Measurements from ENCODE around the gene RAPGEF1. TPM values are rescaled to one million over a fixed set of nuclear protein-coding genes. Genes with fewer than 3 reads are reported as not detected.
"Not testable (repeated sequence)": the region's sequence is repeated elsewhere in the genome, so short reads cannot be mapped to it uniquely, and the experiment has no call there.

Gene RAPGEF1
- total RNA-seq, 1 donor from 2014 or later = 19.8 TPM

- H3K36me3 ChIP-seq (ENCODE audit: control insufficient read depth in 3 of 3, insufficient read depth in 3 of 3, low read length in 3 of 3) = no peaks in the 10 kb centered on the region
- H3K4me1 ChIP-seq (ENCODE audit: control insufficient read depth in 3 of 3, insufficient read depth in 3 of 3, low read length in 3 of 3) = no peaks in the 10 kb centered on the region
- no peak overlapping the region for H3K27ac ChIP-seq (ENCODE audit: low read depth, low read length)
- H3K9ac ChIP-seq (ENCODE audit: low read depth in 1 of 3, low read length in 3 of 3) = no peak overlapping the region
- H3K4me3 ChIP-seq (ENCODE audit: low read length in 3 of 3) = no peak overlapping the region
- H3K27me3 ChIP-seq (ENCODE audit: control insufficient read depth in 3 of 3, insufficient read depth in 3 of 3, low read length in 3 of 3) = peaks cover 9 to 20% (median 11%) of the 10 kb centered on the region in 3 donors
- H3K9me3 ChIP-seq (ENCODE audit: control insufficient read depth in 3 of 3, low read length in 3 of 3) = no peaks in the 10 kb centered on the region
Measured at GRCh38 chr9:131771646-131772045, 31.8 kb upstream of the RAPGEF1 start.

DNA sequence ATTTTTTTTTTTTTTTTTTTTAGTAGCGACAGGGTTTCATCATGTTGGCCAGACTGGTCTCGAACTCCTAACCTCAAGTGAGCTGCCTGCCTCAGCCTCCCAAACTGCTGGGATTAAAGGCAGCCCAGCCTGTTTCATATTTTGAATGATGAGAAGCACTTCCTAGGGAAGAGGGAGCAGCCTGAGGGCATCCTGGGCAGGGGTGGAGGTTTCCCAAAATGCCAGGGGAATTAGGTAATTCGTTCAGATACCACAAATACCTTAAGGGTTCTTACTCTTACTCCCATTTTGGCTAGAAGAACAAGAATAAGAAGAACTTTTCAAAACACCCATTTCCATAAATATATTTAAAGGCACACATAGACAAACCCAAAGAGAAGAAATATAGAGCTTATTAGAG, 29.5 kb upstream of the RAPGEF1 start:
- no peak overlapping the region for H3K27ac ChIP-seq (ENCODE audit: low read depth, low read length)
- no peaks in the 10 kb centered on the region for H3K36me3 ChIP-seq (ENCODE audit: control insufficient read depth in 3 of 3, insufficient read depth in 3 of 3, low read length in 3 of 3)
- H3K4me3 ChIP-seq (ENCODE audit: low read length in 3 of 3) = no peak overlapping the region
- no peaks in the 10 kb centered on the region for H3K9me3 ChIP-seq (ENCODE audit: control insufficient read depth in 3 of 3, low read length in 3 of 3)
- H3K27me3 ChIP-seq (ENCODE audit: control insufficient read depth in 3 of 3, insufficient read depth in 3 of 3, low read length in 3 of 3) = peaks cover 12 to 22% (median 16%) of the 10 kb centered on the region in 3 donors
- no peak overlapping the region for H3K9ac ChIP-seq (ENCODE audit: low read depth in 1 of 3, low read length in 3 of 3)
- no peaks in the 10 kb centered on the region for H3K4me1 ChIP-seq (ENCODE audit: control insufficient read depth in 3 of 3, insufficient read depth in 3 of 3, low read length in 3 of 3)

GRCh38 chr9:131764568-131764967, 24.7 kb upstream of the RAPGEF1 start:
- no peak overlapping the region for H3K9ac ChIP-seq (ENCODE audit: low read depth in 1 of 3, low read length in 3 of 3)
- no peaks in the 10 kb centered on the region for H3K36me3 ChIP-seq (ENCODE audit: control insufficient read depth in 3 of 3, insufficient read depth in 3 of 3, low read length in 3 of 3)
- no peaks in the 10 kb centered on the region for H3K9me3 ChIP-seq (ENCODE audit: control insufficient read depth in 3 of 3, low read length in 3 of 3)
- H3K4me1 ChIP-seq (ENCODE audit: control insufficient read depth in 3 of 3, insufficient read depth in 3 of 3, low read length in 3 of 3) = peaks cover 3 to 7% (median 5%) of the 10 kb centered on the region in 3 donors
- H3K4me3 ChIP-seq (ENCODE audit: low read length in 3 of 3) = no peak overlapping the region
- H3K27ac ChIP-seq (ENCODE audit: low read depth, low read length) = no peak overlapping the region
- H3K27me3 ChIP-seq (ENCODE audit: control insufficient read depth in 3 of 3, insufficient read depth in 3 of 3, low read length in 3 of 3) = peaks cover 6 to 20% (median 19%) of the 10 kb centered on the region in 3 donors

DNA sequence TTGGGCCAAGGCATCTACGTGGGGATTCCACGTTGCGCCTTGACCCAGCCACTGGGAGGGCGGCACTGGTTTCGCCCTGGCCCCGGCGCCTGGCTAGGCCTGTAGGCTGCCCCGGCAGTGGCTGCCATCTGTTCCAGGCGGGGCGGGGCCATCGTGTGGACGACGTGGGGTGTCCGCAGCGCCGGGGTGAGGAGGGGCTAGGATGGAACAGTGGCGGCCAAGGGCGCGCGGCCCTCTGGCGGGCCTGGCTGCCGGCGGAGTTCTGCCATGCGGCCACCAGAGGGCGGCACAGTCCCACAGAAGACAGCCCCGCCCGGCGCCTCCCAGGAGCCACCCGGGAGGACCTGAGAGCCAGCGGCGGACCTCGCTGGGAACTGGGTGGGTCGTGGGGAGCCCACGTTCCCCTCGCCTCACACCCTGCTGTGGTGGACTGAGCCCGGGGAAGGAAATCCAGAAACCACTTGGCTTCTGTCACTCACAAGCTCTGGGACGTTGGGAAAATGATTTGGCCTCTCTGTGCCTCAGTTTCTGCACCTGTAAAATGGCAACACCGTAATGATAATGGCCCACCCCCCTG, 22.6 kb upstream of the RAPGEF1 start:
- Histone ChIP-seq H3K9me3 (ENCODE audit: control insufficient read depth in 3 of 3, low read length in 3 of 3) (no peaks in the 10 kb centered on the region), H3K27ac (ENCODE audit: low read depth, low read length) (no peak overlapping the region), H3K27me3 (ENCODE audit: control insufficient read depth in 3 of 3, insufficient read depth in 3 of 3, low read length in 3 of 3) (peaks cover 6 to 19% (median 13%) of the 10 kb centered on the region in 3 donors), H3K4me3 (ENCODE audit: low read length in 3 of 3) (peak overlapping the region in 2 of 3 donors; percentile 35 to 43), H3K4me1 (ENCODE audit: control insufficient read depth in 3 of 3, insufficient read depth in 3 of 3, low read length in 3 of 3) (peaks cover 3 to 7% (median 5%) of the 10 kb centered on the region in 3 donors), H3K36me3 (ENCODE audit: control insufficient read depth in 3 of 3, insufficient read depth in 3 of 3, low read length in 3 of 3) (no peaks in the 10 kb centered on the region), H3K9ac (ENCODE audit: low read depth in 1 of 3, low read length in 3 of 3) (peak overlapping the region in 1 of 3 donors; percentile 33)

- H3K27me3 ChIP-seq (ENCODE audit: control insufficient read depth in 3 of 3, insufficient read depth in 3 of 3, low read length in 3 of 3) = peaks cover 0 to 26% (median 10%) of the 10 kb centered on the region in 3 donors
- peaks cover 3 to 10% (median 5%) of the 10 kb centered on the region in 3 donors for H3K4me1 ChIP-seq (ENCODE audit: control insufficient read depth in 3 of 3, insufficient read depth in 3 of 3, low read length in 3 of 3)
- H3K27ac ChIP-seq (ENCODE audit: low read depth, low read length) = no peak overlapping the region
- H3K9me3 ChIP-seq (ENCODE audit: control insufficient read depth in 3 of 3, low read length in 3 of 3) = no peaks in the 10 kb centered on the region
- H3K4me3 ChIP-seq (ENCODE audit: low read length in 3 of 3) = no peak overlapping the region
- H3K36me3 ChIP-seq (ENCODE audit: control insufficient read depth in 3 of 3, insufficient read depth in 3 of 3, low read length in 3 of 3) = no peaks in the 10 kb centered on the region
- no peak overlapping the region for H3K9ac ChIP-seq (ENCODE audit: low read depth in 1 of 3, low read length in 3 of 3)
Measured at GRCh38 chr9:131759017-131759647, 19.3 kb upstream of the RAPGEF1 start.

DNA sequence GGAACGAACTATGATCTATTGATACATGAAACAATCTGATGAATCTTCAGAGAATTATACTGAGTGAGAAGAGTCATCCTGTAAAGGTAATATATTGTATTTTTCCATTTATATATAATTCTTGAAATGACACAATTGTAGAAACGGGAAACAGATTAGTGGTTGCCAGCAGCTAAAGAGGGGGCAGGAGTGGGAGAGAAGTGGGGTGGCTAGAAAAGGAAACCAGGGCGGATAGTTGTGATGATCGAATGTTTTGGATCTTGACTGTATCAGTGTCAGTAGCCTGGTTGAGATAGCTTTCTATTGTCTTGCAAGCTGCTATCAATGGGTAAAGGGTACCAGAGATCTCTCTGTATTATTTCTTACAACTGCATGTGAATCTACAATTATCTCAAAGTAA, 17.7 kb upstream of the RAPGEF1 start:
- Histone ChIP-seq H3K4me3 (ENCODE audit: low read length in 3 of 3) (no peak overlapping the region), H3K4me1 (ENCODE audit: control insufficient read depth in 3 of 3, insufficient read depth in 3 of 3, low read length in 3 of 3) (peaks cover under 1 to 8% (median 3%) of the 10 kb centered on the region in 3 donors), H3K27ac (ENCODE audit: low read depth, low read length) (no peak overlapping the region), H3K27me3 (ENCODE audit: control insufficient read depth in 3 of 3, insufficient read depth in 3 of 3, low read length in 3 of 3) (peaks cover 0 to 27% (median 7%) of the 10 kb centered on the region in 3 donors), H3K9me3 (ENCODE audit: control insufficient read depth in 3 of 3, low read length in 3 of 3) (no peaks in the 10 kb centered on the region), H3K9ac (ENCODE audit: low read depth in 1 of 3, low read length in 3 of 3) (no peak overlapping the region), H3K36me3 (ENCODE audit: control insufficient read depth in 3 of 3, insufficient read depth in 3 of 3, low read length in 3 of 3) (no peaks in the 10 kb centered on the region)

- Histone ChIP-seq H3K4me1 (ENCODE audit: control insufficient read depth in 3 of 3, insufficient read depth in 3 of 3, low read length in 3 of 3) (peaks cover 0 to 3% (median 0%) of the 10 kb centered on the region in 3 donors), H3K27me3 (ENCODE audit: control insufficient read depth in 3 of 3, insufficient read depth in 3 of 3, low read length in 3 of 3) (peaks cover 0 to 22% (median 7%) of the 10 kb centered on the region in 3 donors), H3K27ac (ENCODE audit: low read depth, low read length) (no peak overlapping the region), H3K9me3 (ENCODE audit: control insufficient read depth in 3 of 3, low read length in 3 of 3) (no peaks in the 10 kb centered on the region), H3K4me3 (ENCODE audit: low read length in 3 of 3) (no peak overlapping the region), H3K36me3 (ENCODE audit: control insufficient read depth in 3 of 3, insufficient read depth in 3 of 3, low read length in 3 of 3) (no peaks in the 10 kb centered on the region), H3K9ac (ENCODE audit: low read depth in 1 of 3, low read length in 3 of 3) (no peak overlapping the region)
Measured at GRCh38 chr9:131755541-131756198, 15.8 kb upstream of the RAPGEF1 start.

GRCh38 chr9:131754846-131755245, 15.0 kb upstream of the RAPGEF1 start:
- H3K4me3 ChIP-seq (ENCODE audit: low read length in 3 of 3) = no peak overlapping the region
- H3K4me1 ChIP-seq (ENCODE audit: control insufficient read depth in 3 of 3, insufficient read depth in 3 of 3, low read length in 3 of 3) = peaks cover 0 to 3% (median 0%) of the 10 kb centered on the region in 3 donors
- no peaks in the 10 kb centered on the region for H3K9me3 ChIP-seq (ENCODE audit: control insufficient read depth in 3 of 3, low read length in 3 of 3)
- H3K9ac ChIP-seq (ENCODE audit: low read depth in 1 of 3, low read length in 3 of 3) = no peak overlapping the region
- no peaks in the 10 kb centered on the region for H3K36me3 ChIP-seq (ENCODE audit: control insufficient read depth in 3 of 3, insufficient read depth in 3 of 3, low read length in 3 of 3)
- H3K27me3 ChIP-seq (ENCODE audit: control insufficient read depth in 3 of 3, insufficient read depth in 3 of 3, low read length in 3 of 3) = peaks cover 0 to 22% (median 7%) of the 10 kb centered on the region in 3 donors
- H3K27ac ChIP-seq (ENCODE audit: low read depth, low read length) = no peak overlapping the region

- not testable (repeated sequence) for H3K36me3 ChIP-seq (ENCODE audit: control insufficient read depth in 3 of 3, insufficient read depth in 3 of 3, low read length in 3 of 3); H3K9ac ChIP-seq (ENCODE audit: low read depth in 1 of 3, low read length in 3 of 3); H3K9me3 ChIP-seq (ENCODE audit: control insufficient read depth in 3 of 3, low read length in 3 of 3); H3K4me3 ChIP-seq (ENCODE audit: low read length in 3 of 3); H3K27ac ChIP-seq (ENCODE audit: low read depth, low read length); H3K4me1 ChIP-seq (ENCODE audit: control insufficient read depth in 3 of 3, insufficient read depth in 3 of 3, low read length in 3 of 3)
- peaks cover 0 to 22% (median 7%) of the 10 kb centered on the region in 3 donors for H3K27me3 ChIP-seq (ENCODE audit: control insufficient read depth in 3 of 3, insufficient read depth in 3 of 3, low read length in 3 of 3)
Measured at GRCh38 chr9:131753751-131754150, 13.9 kb upstream of the RAPGEF1 start.
